Spleen (tissue), 11 donors: ENCODE measurements around the gene AGRN. TPM values are rescaled to one million over a fixed set of nuclear protein-coding genes. Genes with fewer than 3 reads are reported as not detected.

Experiments used
- DNase-seq: peaks from one replicate; pipeline ENCODE4 v3.0.0-alpha.2; 2020
- H3K27ac ChIP-seq, 8 donors: fragments of 200-600 bp; sonication (generic) in 7 of 8; 1 replicate in 4 of 8; 2 replicates in 4 of 8; pipeline versions ENCODE4 v1.5.0 to v1.8.0; 2016 to 2021; ENCODE audit warnings: inconsistent platforms in 4 of 8, mild to moderate bottlenecking in 4 of 8, moderate library complexity in 1 of 8
- H3K27me3 ChIP-seq, 7 donors: fragments of 200-600 bp; sonication (generic) in 6 of 7; replicated peaks in 1 of 7; 1 replicate in 4 of 7; 2 replicates in 3 of 7; pipeline versions ENCODE4 v1.5.0 to v1.8.0; 2016 to 2021; ENCODE audit warnings: inconsistent platforms in 3 of 7, mild to moderate bottlenecking in 1 of 7
- H3K36me3 ChIP-seq, 6 donors: fragments of 200-600 bp; sonication (generic) in 5 of 6; 1 replicate in 4 of 6; 2 replicates in 2 of 6; pipeline versions ENCODE4 v1.5.0 to v1.8.0; 2016 to 2021; ENCODE audit warnings: inconsistent platforms in 2 of 6
- H3K4me1 ChIP-seq, 6 donors: fragments of 200-600 bp; sonication (generic) in 5 of 6; 1 replicate in 3 of 6; 2 replicates in 3 of 6; pipeline versions ENCODE4 v1.5.0 to v1.8.0; 2016 to 2021; ENCODE audit warnings: inconsistent platforms in 3 of 6
- H3K4me3 ChIP-seq, 8 donors: fragments of 200-600 bp; sonication (generic) in 7 of 8; 1 replicate in 4 of 8; 2 replicates in 4 of 8; pipeline versions ENCODE4 v1.5.0 to v1.8.0; 2016 to 2021; ENCODE audit warnings: inconsistent platforms in 4 of 8, mild to moderate bottlenecking in 4 of 8, moderate library complexity in 2 of 8
- H3K9me3 ChIP-seq, 8 donors: fragments of 200-600 bp; sonication (generic) in 7 of 8; 1 replicate in 4 of 8; 2 replicates in 4 of 8; pipeline versions ENCODE4 v1.5.0 to v1.8.0; 2016 to 2021; ENCODE audit warnings: inconsistent platforms in 4 of 8
- CTCF ChIP-seq, 11 experiments: fragments of 200-600 bp in 7 of 11; fragments of 450-650 bp in 4 of 11; sonication (generic) in 4 of 11; IDR thresholded peaks in 8 of 11; conservative IDR thresholded peaks in 3 of 11; 1 replicate in 7 of 11; 2 replicates in 4 of 11; pipeline versions ENCODE4 v1.4.0 to v1.8.0; 2016 to 2021; ENCODE audit warnings: antibody characterized with exemption in 11 of 11, inconsistent platforms in 4 of 11, mild to moderate bottlenecking in 1 of 11
- POLR2A ChIP-seq, 3 donors: fragments of 450-650 bp; IDR thresholded peaks; one replicate each; pipeline ENCODE4 v1.5.1; 2017; ENCODE audit warnings: antibody characterized with exemption in 3 of 3, mild to moderate bottlenecking in 1 of 3
- POLR2AphosphoS5 ChIP-seq, 3 donors: sonication (generic); formaldehyde crosslinking; IDR thresholded peaks; one replicate each; pipeline ENCODE4 v1.5.1; 2017; ENCODE audit warnings: antibody characterized with exemption in 3 of 3
- WGBS, 5 donors: extraction: QIAGEN DNeasy Blood & Tissue Kit in 3 of 5; methylation state at CpG; one replicate each; pipeline versions ENCODE4 v1.1.5 to v1.1.7; 2013 to 2018; 5-methylcytosine and 5-hydroxymethylcytosine counted together
- intact Hi-C: fragments of 100-400 bp; cut with DNase I; formaldehyde crosslinking; loops from one replicate; pipeline ENCODE4 v1.15.0; 2023; ENCODE audit warnings: low total_unique reads
- polyA plus RNA-seq, 3 donors: library from polyadenylated mRNA; stranded (reverse); fragments of 200-250 nt; gene quantifications; one replicate each; pipeline ENCODE4 v1.2.1, GENCODE V29; 2013
- total RNA-seq, 7 donors: library from RNA; depleted of rRNA in 3 of 7; stranded (reverse); fragments of >200 nt in 3 of 7; fragmentation: NEBNext Ultra II Directional in 4 of 7; extraction: Animal tissue kit (Norgen Biotek cat#: 25700) in 4 of 7; gene quantifications; one replicate each; pipeline versions ENCODE4 v1.1.0 to v1.2.1, GENCODE V29; 2016 to 2021
- donor health status: healthy with polysubstance abuse.
- donor health status: DM: no; HTN: no; CAD: no; lungs with moderate emphysema.
- donor health status: DM: no; HTN: no; CAD: no.
- donor health status: Bipolar disorder and iron deficiency.
- donor health status: healthy.
- donor health status: DM: no; HTN: no; CAD: no.
- donor health status: DM: yes; HTN: yes; CAD: no.

The AGRN gene
- total and polyA plus RNA-seq, 10 donors: 4.6 to 27.2 (median 14.5) TPM

GRCh38 chr1:1021920-1022259, 2.0 kb downstream of the AGRN start:
- intact Hi-C loops: no loop called here
- Histone ChIP-seq H3K27ac (no peak overlapping the region), H3K4me1 (peaks cover 13 to 74% (median 33%) of the 10 kb centered on the region in 6 donors), H3K4me3 (no peak overlapping the region), H3K36me3 (no peaks in the 10 kb centered on the region), H3K27me3 (peaks cover 0 to 41% (median 15%) of the 10 kb centered on the region in 7 donors), H3K9me3 (no peaks in the 10 kb centered on the region)
- TF ChIP-seq POLR2A (IDR thresholded peaks at IDR 0.05) (no peak), POLR2AphosphoS5 (IDR thresholded peaks at IDR 0.05) (no peak), CTCF (IDR thresholded peaks at IDR 0.05 in 8 of 11, conservative IDR thresholded peaks at IDR 0.05 in 3 of 11) (no peak)
- DNase-seq: no peak
- 59 to 92% (median 82%) methylated on average over 10 of the region's 10 CpGs for WGBS, 5 donors

- H3K27ac ChIP-seq: no peak overlapping the region
- H3K4me1 ChIP-seq: peaks cover 13 to 76% (median 33%) of the 10 kb centered on the region in 6 donors
- DNase-seq: no peak
- 67 to 78% (median 71%) methylated on average over 20 to 27 of the region's 27 CpGs for WGBS, 5 donors
- intact Hi-C loops: no loop called here
- peaks cover 0 to 41% (median 15%) of the 10 kb centered on the region in 7 donors for H3K27me3 ChIP-seq
- H3K36me3 ChIP-seq: no peaks in the 10 kb centered on the region
- no peaks in the 10 kb centered on the region for H3K9me3 ChIP-seq
- H3K4me3 ChIP-seq: no peak overlapping the region
- no peak for TF ChIP-seq POLR2A (IDR thresholded peaks at IDR 0.05)
- TF ChIP-seq CTCF (IDR thresholded peaks at IDR 0.05 in 8 of 11, conservative IDR thresholded peaks at IDR 0.05 in 3 of 11): no peak
- no peak for TF ChIP-seq POLR2AphosphoS5 (IDR thresholded peaks at IDR 0.05)
Measured at GRCh38 chr1:1022302-1023009, 2.5 kb downstream of the AGRN start.

GRCh38 chr1:1023700-1024099, 3.8 kb downstream of the AGRN start:
- intact Hi-C loops: no loop called here
- DNase-seq: no peak
- no peak overlapping the region for H3K4me3 ChIP-seq
- no peak overlapping the region for H3K27ac ChIP-seq
- no peaks in the 10 kb centered on the region for H3K9me3 ChIP-seq
- H3K27me3 ChIP-seq: peaks cover 0 to 47% (median 15%) of the 10 kb centered on the region in 7 donors
- H3K4me1 ChIP-seq: peaks cover 13 to 70% (median 33%) of the 10 kb centered on the region in 6 donors
- 65 to 85% (median 77%) methylated on average over 8 to 13 of the region's 13 CpGs for WGBS, 5 donors
- no peaks in the 10 kb centered on the region for H3K36me3 ChIP-seq
- TF ChIP-seq POLR2A (IDR thresholded peaks at IDR 0.05) (no peak), POLR2AphosphoS5 (IDR thresholded peaks at IDR 0.05) (no peak), CTCF (IDR thresholded peaks at IDR 0.05 in 8 of 11, conservative IDR thresholded peaks at IDR 0.05 in 3 of 11) (no peak)

- no peak for DNase-seq
- H3K27ac ChIP-seq: no peak overlapping the region
- intact Hi-C loops: no loop called here
- H3K4me1 ChIP-seq: peaks cover 9 to 65% (median 27%) of the 10 kb centered on the region in 6 donors
- H3K36me3 ChIP-seq: no peaks in the 10 kb centered on the region
- 86 to 95% (median 90%) methylated on average over 5 to 9 of the region's 9 CpGs for WGBS, 5 donors
- H3K9me3 ChIP-seq: no peaks in the 10 kb centered on the region
- TF ChIP-seq POLR2AphosphoS5 (IDR thresholded peaks at IDR 0.05) (no peak), CTCF (IDR thresholded peaks at IDR 0.05 in 8 of 11, conservative IDR thresholded peaks at IDR 0.05 in 3 of 11) (no peak), POLR2A (IDR thresholded peaks at IDR 0.05) (no peak)
- H3K4me3 ChIP-seq: no peak overlapping the region
- peaks cover 0 to 47% (median 15%) of the 10 kb centered on the region in 7 donors for H3K27me3 ChIP-seq
Measured at GRCh38 chr1:1024149-1024770, 4.3 kb downstream of the AGRN start.
